H1 (cell line): Measurements from ENCODE around the gene DDI1.

Source experiments
- EZH2 ChIP-seq: fragments of 200-600 bp; sonication (generic); IDR thresholded peaks from 2 replicates; pipeline ENCODE4 v1.7.1; 2012; ENCODE audit warnings: low read depth, mild to moderate bottlenecking, moderate library complexity, low read length, inconsistent platforms; ENCODE audit not compliant: severe bottlenecking
- YY1 ChIP-seq: IDR thresholded peaks from 2 replicates; pipeline ENCODE4 v1.6.1; 2011; ENCODE audit warnings: low read depth, mild to moderate bottlenecking, low read length
- TF ChIP-seq, protein P1 (sequence below), 3 experiments: IDR thresholded peaks; 1 replicate in 2 of 3; 2 replicates in 1 of 3; pipeline versions ENCODE4 v1.5.1 to v1.6.1; 2011; ENCODE audit warnings: low read length in 3 of 3, mild to moderate bottlenecking in 3 of 3, inconsistent platforms in 2 of 3, low read depth in 1 of 3, moderate library complexity in 1 of 3; ENCODE audit not compliant: insufficient read depth in 1 of 3; ENCODE audit errors: control extremely low read depth in 1 of 3

DNA sequence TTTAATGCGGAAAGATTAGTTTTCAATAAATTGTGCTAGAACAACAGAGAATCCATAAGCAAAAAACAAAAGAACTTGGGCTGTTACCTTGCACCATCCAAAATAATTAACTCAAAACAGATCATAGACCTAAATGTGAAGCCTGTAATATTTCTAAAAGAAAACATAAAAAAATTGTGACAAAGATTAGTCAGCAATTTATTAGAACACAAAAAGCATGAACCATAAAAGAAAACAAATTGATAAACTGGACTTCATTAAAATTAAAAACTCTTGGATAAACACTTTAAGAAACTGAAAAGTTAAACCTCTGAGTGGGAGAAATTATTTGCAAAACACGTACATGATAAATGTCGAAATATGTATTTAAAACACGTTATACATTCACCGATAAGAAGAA lies 21.5 kb downstream of the DDI1 start:
- TF ChIP-seq YY1 (no peak), EZH2 (no peak)
- TF ChIP-seq, protein P1, sequence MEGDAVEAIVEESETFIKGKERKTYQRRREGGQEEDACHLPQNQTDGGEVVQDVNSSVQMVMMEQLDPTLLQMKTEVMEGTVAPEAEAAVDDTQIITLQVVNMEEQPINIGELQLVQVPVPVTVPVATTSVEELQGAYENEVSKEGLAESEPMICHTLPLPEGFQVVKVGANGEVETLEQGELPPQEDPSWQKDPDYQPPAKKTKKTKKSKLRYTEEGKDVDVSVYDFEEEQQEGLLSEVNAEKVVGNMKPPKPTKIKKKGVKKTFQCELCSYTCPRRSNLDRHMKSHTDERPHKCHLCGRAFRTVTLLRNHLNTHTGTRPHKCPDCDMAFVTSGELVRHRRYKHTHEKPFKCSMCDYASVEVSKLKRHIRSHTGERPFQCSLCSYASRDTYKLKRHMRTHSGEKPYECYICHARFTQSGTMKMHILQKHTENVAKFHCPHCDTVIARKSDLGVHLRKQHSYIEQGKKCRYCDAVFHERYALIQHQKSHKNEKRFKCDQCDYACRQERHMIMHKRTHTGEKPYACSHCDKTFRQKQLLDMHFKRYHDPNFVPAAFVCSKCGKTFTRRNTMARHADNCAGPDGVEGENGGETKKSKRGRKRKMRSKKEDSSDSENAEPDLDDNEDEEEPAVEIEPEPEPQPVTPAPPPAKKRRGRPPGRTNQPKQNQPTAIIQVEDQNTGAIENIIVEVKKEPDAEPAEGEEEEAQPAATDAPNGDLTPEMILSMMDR (IDR thresholded peaks at IDR 0.05; ENCODE audit: control extremely low read depth in 1 of 3, insufficient read depth in 1 of 3, low read depth in 1 of 3, low read length in 3 of 3) = no peak
